ENCODE data around the gene RHCG.

- TF ChIP-seq CTCF (IDR thresholded peaks at IDR 0.05) (no peak), POLR2A (IDR thresholded peaks at IDR 0.05) (no peak)
These were observed 6.6 kb upstream of the RHCG start for GRCh38 chr15:89502867-89503595.

Data from Peyer's patch (tissue), 4 donors.